ENCODE measurements around the gene ITPRIPL2.

The ITPRIPL2 gene

GRCh38 chr16:19123535-19124178 lies 9.9 kb downstream of the ITPRIPL2 start:
- no peak for DNase-seq

- no peak for DNase-seq
Observed at GRCh38 chr16:19126300-19126699, 12.5 kb downstream of the ITPRIPL2 start.

- no peak for DNase-seq
Observed at GRCh38 chr16:19127205-19127604, 13.4 kb downstream of the ITPRIPL2 start.

DNA sequence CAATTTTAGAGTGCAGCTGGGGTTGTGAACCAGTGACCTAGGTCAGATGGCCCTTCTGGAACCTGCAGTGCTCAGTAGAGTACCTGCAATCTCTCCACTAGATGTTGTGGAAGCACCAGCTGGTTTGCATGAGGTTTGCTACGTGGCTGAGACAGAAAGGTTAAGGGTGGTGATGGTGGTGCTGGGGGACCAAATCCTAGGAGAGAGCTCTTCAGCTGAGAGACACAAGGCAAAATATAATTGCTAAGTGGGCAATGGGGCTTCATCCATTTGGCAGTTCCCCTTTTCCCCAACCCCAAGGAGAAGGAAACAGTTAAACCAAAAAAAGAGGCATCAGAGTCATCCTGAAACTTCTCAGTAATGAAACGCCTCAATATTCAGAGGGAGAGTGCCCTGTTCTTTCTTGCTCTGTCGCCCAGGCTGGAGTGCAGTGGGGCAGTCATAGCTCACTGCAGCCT lies 13.9 kb downstream of the ITPRIPL2 start:
- peak in 1 of 2 donors; percentile 44 for DNase-seq

DNA sequence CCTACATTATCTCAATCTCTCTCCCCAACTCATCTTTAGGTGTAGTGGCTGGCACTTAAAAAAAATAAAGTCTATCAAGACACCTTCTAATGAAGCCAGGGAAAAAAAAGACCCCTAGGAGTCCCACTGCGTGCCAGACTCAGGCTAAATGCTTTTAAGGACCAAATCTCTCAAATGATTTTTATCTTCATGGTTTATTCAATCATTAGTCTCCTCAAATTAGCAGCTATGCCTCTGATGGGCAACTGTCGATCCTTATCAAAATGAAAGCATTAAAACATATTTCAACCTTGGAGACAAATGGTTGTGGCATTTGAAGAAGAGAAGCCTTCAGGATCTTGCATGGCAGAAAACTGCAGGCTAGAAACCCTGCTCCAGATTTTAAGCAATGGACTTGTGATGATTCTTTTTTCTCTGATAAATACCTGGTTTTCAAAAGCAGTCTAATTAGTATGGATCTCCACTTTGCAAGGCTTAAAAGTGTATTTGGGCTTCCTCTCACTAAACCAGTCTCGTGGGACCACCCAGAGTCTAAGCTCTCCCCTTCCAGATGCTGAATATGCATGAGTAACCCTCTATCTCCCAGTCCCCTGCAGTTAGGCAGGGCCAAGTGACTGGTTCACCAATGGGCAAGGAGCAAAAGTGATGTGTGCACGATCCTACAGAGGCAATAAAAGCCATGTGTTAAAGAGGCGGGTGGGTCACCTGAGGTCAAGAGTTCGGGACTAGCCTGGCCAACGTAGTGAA lies 14.9 kb downstream of the ITPRIPL2 start:
- DNase-seq, result no peak

- no peak for DNase-seq
Observed at GRCh38 chr16:19130385-19130784, 16.6 kb downstream of the ITPRIPL2 start.

DNA sequence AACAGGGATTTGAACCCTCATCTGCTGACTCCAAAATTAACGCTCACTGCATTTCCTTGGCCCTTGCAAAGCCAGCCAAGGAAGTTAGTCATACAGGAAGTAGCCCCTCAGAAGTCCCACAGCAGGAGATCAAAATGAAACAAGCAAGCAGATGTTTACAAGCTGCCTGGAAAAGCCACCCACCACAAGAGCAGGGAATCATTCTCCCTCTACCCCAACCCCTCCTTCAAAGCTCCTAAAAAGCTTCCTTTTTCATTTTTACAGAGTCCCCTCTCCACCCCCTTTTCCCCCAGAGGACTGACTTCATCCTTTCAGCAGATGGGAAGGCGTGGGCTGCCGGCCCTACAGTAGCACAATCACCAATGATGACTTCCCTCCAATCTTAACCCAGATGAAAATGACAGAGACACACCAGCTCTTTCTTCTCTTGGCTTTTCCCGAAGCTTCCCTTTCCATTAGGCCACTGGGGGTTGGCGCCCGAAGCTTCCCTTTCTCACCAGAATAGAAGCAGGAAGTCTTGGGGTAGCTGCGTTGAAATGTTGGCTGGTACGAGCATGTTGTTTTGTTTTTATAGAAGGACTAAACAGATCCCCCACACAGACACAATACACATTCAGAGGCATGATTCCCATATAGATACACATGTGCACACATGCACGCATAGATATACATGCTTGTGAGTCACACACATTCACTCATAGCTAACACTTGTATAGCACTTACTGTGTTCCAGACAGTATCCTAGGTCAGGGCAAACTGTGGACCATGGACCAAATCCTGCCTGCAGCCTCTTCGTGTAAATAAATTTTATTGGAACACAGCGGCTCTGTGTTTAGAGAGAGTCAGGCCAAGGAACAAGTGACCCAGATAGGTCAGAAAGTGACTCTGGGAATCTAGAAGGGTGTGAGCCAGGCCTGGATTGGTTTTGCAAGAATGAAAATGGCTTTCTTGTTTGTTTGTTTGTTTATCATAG lies 17.4 kb downstream of the ITPRIPL2 start:
- DNase-seq, result peak; percentile 87 to 98

GRCh38 chr16:19131825-19132218 lies 18.1 kb downstream of the ITPRIPL2 start:
- DNase-seq, result peak; percentile 75 to 92

GRCh38 chr16:19132255-19132654 lies 18.5 kb downstream of the ITPRIPL2 start:
- DNase-seq, result peak; percentile 35 to 79

GRCh38 chr16:19132898-19133297 lies 19.1 kb downstream of the ITPRIPL2 start:
- DNase-seq, result peak in 1 of 2 donors; percentile 38

DNA sequence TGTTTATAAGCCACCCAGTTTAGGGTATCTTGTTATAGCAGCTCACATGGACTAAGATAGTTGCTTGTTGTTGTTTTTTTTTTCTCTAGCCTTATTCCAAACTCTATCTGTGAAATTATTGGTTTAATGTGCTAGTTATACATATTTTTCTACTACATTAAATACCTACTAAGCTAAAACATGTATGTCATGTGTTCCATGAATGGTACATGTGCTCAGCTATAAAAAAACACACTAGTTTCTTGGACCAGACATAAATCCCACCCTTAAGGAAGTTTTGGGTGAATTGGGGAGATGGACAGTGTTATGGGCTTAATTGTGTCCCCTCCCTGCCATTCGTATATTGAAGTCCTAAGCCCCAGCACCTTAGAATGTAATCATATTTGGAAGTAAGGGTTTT lies 19.8 kb downstream of the ITPRIPL2 start:
- no peak for DNase-seq

DNA sequence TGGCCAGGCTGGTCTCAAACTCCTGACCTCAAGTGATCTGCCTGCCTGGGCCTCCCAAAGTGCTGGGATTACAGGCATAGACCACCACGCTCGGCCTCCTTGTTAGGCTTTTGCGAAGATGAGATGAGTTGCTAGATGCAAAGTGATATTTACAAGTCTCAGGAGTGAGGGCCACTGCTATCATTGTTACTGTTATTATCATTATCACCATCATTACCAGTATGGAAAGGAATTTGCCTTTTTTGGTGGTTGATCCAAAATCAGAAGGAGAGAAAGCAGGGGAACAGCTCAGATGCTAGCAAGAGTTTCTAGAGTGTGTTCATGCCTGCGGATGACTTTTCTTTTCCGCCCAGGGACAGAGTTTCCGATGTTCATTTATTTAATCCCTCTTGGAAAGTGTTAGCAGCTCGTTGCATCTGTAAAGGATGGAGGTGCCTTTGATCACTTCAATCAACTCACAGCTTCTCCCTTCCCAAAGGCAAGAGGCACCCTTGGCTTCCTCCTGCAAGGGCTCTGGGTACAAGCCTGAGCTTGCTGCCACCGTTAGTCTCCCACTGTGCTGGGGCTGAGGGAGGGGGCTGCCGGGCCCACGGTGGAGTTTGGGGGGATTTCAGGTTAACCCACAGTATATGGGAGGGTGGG lies 21.6 kb downstream of the ITPRIPL2 start:
- DNase-seq, result no peak

DNA sequence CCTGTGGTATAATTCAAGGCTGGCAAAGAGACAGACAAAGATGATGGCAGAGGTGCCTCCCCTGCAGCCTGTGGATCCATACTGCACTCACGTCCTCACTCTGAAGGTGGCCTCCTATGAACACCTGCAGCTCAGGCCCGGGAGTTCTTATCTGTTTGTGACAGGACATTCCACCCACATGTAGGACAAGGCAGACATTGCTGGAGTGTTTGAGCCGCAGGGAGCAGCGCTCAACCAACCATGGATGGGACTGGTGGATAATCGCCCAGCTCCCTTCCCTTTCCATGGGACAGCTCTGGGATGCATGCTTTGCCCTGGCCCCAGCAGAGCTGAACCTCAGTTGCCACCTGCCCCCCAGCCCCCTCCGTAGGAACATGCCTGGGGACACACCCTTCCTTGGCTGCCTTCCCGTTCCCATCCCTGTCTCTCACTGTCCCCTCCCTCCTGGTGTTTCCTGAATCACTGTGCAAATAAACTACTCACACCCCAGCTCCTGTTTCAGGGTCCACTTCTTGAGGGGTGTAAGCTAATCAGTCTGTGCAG lies 22.2 kb downstream of the ITPRIPL2 start:
- no peak for DNase-seq

GRCh38 chr16:19136549-19137196 lies 22.9 kb downstream of the ITPRIPL2 start:
- peak; percentile 55 to 80 for DNase-seq

GRCh38 chr16:19137201-19138128 lies 23.7 kb downstream of the ITPRIPL2 start:
- DNase-seq, result peak in 1 of 2 donors; percentile 16

DNA sequence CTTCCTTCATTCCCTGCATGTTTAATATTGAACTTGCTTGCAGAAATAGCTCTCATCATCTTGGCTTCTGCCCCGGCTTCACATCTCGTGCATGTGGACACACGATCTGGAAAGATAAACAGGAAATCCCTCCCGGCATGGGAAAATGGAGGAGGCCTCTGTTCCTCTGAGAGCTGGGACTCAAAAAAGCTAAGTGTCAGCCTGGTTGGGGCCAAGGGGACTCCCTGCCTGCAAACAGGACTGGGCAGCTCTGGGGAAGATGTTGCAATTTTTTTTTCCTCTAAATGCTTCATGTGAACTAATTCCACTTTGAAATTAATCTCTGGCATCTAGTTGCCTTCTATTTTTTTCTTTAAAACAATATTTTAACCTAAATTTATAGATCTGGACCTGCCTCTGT lies 24.8 kb downstream of the ITPRIPL2 start:
- DNase-seq, result peak; percentile 73 to 80

DNA sequence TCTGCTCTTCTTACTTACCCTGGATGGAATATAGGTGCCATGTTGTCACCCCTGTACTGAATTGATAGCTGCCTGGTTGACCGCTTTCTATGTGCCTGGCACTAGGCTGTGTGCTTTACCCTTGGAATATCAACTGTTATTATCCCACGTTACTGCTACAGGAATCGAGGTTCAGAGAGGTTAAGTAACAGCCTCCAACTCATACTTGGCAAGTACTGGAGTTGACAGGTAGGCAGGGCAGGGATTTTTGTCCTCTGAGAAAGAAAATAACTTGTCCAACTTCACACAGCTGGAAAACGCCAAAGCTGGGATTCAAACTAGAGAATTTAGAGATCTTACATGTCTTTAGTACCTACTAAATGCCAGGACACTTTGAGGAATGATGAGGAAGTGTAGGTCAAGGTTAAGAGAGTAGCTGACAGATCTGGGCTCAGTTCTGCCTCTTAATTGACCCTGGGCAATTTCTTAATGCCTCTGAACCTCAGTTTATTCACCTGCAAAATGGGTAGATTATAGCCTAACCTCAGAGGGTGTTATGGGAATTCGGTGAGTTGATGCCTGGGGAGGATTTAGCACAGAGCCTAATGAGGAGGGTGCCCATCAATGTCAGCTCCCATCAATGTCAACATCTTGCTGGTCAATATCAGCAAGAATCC lies 25.8 kb downstream of the ITPRIPL2 start:
- DNase-seq, result no peak

DNA sequence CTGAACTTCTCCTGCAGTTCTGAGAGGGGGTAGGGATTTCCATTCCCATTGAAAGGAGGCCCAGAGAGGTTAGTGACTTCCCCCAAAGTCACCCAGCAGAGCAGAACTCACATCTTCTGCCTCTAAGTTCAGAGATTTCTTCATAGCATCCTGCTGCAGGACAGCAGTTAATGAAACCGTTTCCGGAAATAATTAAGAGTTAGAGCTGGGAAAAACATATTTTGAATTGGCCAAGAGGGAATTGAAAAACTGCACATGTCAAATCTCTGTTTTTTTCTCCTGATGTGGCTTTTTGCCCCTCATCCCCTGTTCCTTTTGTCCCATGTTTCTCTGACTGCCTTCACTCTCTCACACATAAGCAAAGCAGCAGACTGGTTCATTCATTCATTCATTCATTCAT lies 26.6 kb downstream of the ITPRIPL2 start:
- no peak for DNase-seq

DNA sequence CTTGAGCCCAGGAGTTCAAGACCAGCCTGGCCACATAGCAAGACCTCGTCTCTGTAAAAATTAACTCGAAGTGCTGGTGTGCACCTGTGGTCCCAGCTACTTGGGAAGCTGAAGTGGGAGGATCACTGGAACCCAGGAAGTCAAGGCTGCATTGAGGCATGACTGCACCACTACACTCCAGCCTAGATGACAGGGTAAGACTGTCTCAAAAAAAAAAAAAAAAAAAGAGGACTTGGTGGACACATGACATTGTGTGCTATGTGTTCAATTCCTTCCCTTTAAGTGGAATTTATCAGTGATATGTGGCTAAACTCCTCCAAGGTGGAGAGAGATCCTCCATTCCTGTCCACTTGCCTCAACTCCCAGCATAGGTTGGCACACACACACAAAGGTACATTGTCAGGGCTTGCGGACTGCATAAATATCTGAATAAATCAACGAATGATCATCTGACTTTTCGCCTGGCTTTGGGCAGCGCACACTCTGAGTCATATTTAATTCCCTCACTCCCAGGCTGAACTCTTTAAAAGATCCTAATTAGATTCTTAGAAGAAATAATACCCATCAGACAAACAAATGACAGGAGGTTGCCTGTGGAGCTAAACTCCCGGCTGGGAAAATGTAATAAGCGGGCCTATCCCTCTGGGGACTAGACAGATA lies 29.3 kb downstream of the ITPRIPL2 start:
- no peak for DNase-seq

DNA sequence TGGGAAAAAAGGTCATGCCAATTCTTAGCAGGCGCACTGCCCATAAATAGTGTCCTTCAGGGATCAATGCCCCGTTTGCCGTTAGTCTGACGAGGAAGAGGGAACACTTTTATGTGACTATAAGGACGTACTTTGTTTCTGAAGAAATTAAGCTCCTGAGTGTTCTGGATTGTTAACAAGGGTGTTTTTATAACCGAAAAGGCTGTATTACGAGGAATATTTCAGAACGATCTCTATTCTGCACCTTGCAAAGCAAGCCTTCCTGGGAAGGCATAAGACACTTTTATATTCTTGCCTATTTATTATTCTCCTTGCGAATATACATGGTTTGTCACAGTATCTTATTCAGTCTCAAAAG lies 29.8 kb downstream of the ITPRIPL2 start:
- DNase-seq, result no peak
